Measurements from ENCODE around the gene FSIP1.

- no peak for TF ChIP-seq NR2C2 (CRISPR knock-in tag; IDR thresholded peaks at IDR 0.05)
- no peak for TF ChIP-seq MLX (CRISPR knock-in tag; IDR thresholded peaks at IDR 0.05)
- TF ChIP-seq ZSCAN18 (CRISPR knock-in tag; IDR thresholded peaks at IDR 0.05), result no peak
- no peak for TF ChIP-seq NFE2L1 (CRISPR knock-in tag; IDR thresholded peaks at IDR 0.05)
- TF ChIP-seq CTCF (IDR thresholded peaks at IDR 0.05), result no peak
Measured at GRCh38 chr15:39658740-39659139, 123.9 kb downstream of the FSIP1 start.
